Measurements from ENCODE around the gene IFFO2. TPM values are rescaled to one million over a fixed set of nuclear protein-coding genes. Genes with fewer than 3 reads are reported as not detected.

Gene IFFO2
- total and polyA plus RNA-seq, 2 of the 13 experiments (the other 11 are each of a cell fraction or from before 2014, with no cell fraction given), result 7.3 to 16.7 TPM

GRCh38 chr1:18899363-18900049 is 57.0 kb downstream of the IFFO2 start (continued):
- TF ChIP-seq, protein P1, sequence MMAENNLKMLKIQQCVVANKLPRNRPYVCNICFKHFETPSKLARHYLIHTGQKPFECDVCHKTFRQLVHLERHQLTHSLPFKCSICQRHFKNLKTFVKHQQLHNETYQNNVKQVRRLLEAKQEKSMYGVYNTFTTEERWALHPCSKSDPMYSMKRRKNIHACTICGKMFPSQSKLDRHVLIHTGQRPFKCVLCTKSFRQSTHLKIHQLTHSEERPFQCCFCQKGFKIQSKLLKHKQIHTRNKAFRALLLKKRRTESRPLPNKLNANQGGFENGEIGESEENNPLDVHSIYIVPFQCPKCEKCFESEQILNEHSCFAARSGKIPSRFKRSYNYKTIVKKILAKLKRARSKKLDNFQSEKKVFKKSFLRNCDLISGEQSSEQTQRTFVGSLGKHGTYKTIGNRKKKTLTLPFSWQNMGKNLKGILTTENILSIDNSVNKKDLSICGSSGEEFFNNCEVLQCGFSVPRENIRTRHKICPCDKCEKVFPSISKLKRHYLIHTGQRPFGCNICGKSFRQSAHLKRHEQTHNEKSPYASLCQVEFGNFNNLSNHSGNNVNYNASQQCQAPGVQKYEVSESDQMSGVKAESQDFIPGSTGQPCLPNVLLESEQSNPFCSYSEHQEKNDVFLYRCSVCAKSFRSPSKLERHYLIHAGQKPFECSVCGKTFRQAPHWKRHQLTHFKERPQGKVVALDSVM (CRISPR knock-in tag; IDR thresholded peaks at IDR 0.05), result no peak
- TF ChIP-seq YEATS4 (CRISPR knock-in tag; IDR thresholded peaks at IDR 0.05; ENCODE audit: borderline replicate concordance) (no peak), ZSCAN30 (CRISPR knock-in tag; IDR thresholded peaks at IDR 0.05) (no peak), CBX1 (IDR thresholded peaks at IDR 0.05; ENCODE audit: low read depth) (no peak), TCF7L2 (IDR thresholded peaks at IDR 0.05; ENCODE audit: low read depth, low read length) (no peak), ZNF674 (CRISPR knock-in tag; IDR thresholded peaks at IDR 0.05; ENCODE audit: low read depth) (no peak), SNAPC5 (CRISPR knock-in tag; IDR thresholded peaks at IDR 0.05; ENCODE audit: borderline replicate concordance) (no peak), NFYC (CRISPR knock-in tag; IDR thresholded peaks at IDR 0.05) (no peak), ZBTB33 (CRISPR knock-in tag; IDR thresholded peaks at IDR 0.05) (no peak), GPBP1L1 (CRISPR knock-in tag; IDR thresholded peaks at IDR 0.05) (no peak), THYN1 (CRISPR knock-in tag; IDR thresholded peaks at IDR 0.05; ENCODE audit: borderline replicate concordance, low read depth) (no peak), MAFK (conservative IDR thresholded peaks at IDR 0.05 in 1 of 2, IDR thresholded peaks at IDR 0.05 in 1 of 2; ENCODE audit: low read length in 2 of 2) (no peak), ADNP (CRISPR knock-in tag; IDR thresholded peaks at IDR 0.05) (peak; percentile 41; the same call in 1 of the 2 replicates), RBM39 (IDR thresholded peaks at IDR 0.05; ENCODE audit: low read depth, low read length, poor library complexity, severe bottlenecking) (no peak)
- TF ChIP-seq, protein P2, sequence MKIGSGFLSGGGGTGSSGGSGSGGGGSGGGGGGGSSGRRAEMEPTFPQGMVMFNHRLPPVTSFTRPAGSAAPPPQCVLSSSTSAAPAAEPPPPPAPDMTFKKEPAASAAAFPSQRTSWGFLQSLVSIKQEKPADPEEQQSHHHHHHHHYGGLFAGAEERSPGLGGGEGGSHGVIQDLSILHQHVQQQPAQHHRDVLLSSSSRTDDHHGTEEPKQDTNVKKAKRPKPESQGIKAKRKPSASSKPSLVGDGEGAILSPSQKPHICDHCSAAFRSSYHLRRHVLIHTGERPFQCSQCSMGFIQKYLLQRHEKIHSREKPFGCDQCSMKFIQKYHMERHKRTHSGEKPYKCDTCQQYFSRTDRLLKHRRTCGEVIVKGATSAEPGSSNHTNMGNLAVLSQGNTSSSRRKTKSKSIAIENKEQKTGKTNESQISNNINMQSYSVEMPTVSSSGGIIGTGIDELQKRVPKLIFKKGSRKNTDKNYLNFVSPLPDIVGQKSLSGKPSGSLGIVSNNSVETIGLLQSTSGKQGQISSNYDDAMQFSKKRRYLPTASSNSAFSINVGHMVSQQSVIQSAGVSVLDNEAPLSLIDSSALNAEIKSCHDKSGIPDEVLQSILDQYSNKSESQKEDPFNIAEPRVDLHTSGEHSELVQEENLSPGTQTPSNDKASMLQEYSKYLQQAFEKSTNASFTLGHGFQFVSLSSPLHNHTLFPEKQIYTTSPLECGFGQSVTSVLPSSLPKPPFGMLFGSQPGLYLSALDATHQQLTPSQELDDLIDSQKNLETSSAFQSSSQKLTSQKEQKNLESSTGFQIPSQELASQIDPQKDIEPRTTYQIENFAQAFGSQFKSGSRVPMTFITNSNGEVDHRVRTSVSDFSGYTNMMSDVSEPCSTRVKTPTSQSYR (CRISPR knock-in tag; IDR thresholded peaks at IDR 0.05; ENCODE audit: borderline replicate concordance), result no peak
- TF ChIP-seq, protein P3, sequence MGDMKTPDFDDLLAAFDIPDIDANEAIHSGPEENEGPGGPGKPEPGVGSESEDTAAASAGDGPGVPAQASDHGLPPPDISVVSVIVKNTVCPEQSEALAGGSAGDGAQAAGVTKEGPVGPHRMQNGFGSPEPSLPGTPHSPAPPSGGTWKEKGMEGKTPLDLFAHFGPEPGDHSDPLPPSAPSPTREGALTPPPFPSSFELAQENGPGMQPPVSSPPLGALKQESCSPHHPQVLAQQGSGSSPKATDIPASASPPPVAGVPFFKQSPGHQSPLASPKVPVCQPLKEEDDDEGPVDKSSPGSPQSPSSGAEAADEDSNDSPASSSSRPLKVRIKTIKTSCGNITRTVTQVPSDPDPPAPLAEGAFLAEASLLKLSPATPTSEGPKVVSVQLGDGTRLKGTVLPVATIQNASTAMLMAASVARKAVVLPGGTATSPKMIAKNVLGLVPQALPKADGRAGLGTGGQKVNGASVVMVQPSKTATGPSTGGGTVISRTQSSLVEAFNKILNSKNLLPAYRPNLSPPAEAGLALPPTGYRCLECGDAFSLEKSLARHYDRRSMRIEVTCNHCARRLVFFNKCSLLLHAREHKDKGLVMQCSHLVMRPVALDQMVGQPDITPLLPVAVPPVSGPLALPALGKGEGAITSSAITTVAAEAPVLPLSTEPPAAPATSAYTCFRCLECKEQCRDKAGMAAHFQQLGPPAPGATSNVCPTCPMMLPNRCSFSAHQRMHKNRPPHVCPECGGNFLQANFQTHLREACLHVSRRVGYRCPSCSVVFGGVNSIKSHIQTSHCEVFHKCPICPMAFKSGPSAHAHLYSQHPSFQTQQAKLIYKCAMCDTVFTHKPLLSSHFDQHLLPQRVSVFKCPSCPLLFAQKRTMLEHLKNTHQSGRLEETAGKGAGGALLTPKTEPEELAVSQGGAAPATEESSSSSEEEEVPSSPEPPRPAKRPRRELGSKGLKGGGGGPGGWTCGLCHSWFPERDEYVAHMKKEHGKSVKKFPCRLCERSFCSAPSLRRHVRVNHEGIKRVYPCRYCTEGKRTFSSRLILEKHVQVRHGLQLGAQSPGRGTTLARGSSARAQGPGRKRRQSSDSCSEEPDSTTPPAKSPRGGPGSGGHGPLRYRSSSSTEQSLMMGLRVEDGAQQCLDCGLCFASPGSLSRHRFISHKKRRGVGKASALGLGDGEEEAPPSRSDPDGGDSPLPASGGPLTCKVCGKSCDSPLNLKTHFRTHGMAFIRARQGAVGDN (CRISPR knock-in tag; IDR thresholded peaks at IDR 0.05), result no peak
